GM12878 (cell line): ENCODE measurements around the gene AGBL4. TPM values are rescaled to one million over a fixed set of nuclear protein-coding genes. Genes with fewer than 3 reads are reported as not detected.

ENCODE experiments used
- ATAC-seq: fragments of 200-7000 bp; cut with Tn5 transposase; 3 replicates; pipeline ENCODE4 v1.9.1; 2020; ENCODE audit warnings: mild to moderate bottlenecking, moderate library complexity
- BruUV-seq: library from RNA; stranded (reverse); fragments of 400-500 nt; replicated peaks from 2 replicates; lab custom pipeline; 2021; lab: Mats Ljungman, UMichigan
- CTCF ChIA-PET: fragments of 300-600 bp; sonication (Branson Sonifier 250); formaldehyde crosslinking; extraction: SDS; loops from one replicate; lab custom pipeline; 2021; ENCODE audit warnings: inconsistent platforms; lab: Yijun Ruan, JAX
- POLR2A ChIA-PET: fragments of 350-600 bp; formaldehyde crosslinking; extraction: SDS; loops from one replicate; lab custom pipeline; 2021; ENCODE audit warnings: inconsistent platforms; lab: Charles Lee
- RAD21 ChIA-PET: fragments of 300-600 bp; sonication (Branson Sonifier 250); formaldehyde crosslinking; loops from one replicate; lab custom pipeline; 2023; ENCODE audit warnings: antibody characterized with exemption; ENCODE audit not compliant: unreplicated experiment; lab: Charles Lee
- SMC1A ChIA-PET: fragments of 300-600 bp; sonication (Branson Sonifier 250); formaldehyde crosslinking; loops from one replicate; lab custom pipeline; 2023; ENCODE audit not compliant: unreplicated experiment, uncharacterized antibody; lab: Charles Lee
- DNase-seq: peaks from one replicate; pipeline ENCODE4 v3.0.0-alpha.2; 2011; ENCODE audit warnings: low read depth, low spot score
- FAIRE-seq: peaks from 3 replicates; lab custom pipeline; 2011; peaks lifted over from hg19 to GRCh38; lab: Jason Lieb, UNC
- H2AFZ ChIP-seq: 2 replicates; pipeline ENCODE4 v1.6.0; 2011; ENCODE audit warnings: low read depth, low read length, control low read depth; ENCODE audit not compliant: control insufficient read depth
- H3K27ac ChIP-seq: 2 replicates; pipeline ENCODE4 v1.5.1; 2011; ENCODE audit warnings: control low read depth; ENCODE audit not compliant: control insufficient read depth, insufficient read depth
- H3K27me3 ChIP-seq, 2 experiments: replicated peaks in 1 of 2; 2 replicates each; pipeline versions ENCODE4 v1.6.0 to v1.6.1; 2011; ENCODE audit warnings: low read length in 1 of 2; ENCODE audit not compliant: control insufficient read depth in 2 of 2, insufficient read depth in 2 of 2
- H3K36me3 ChIP-seq, 2 experiments: 2 replicates each; pipeline ENCODE4 v1.5.1; 2011; ENCODE audit warnings: low read length in 1 of 2; ENCODE audit not compliant: control insufficient read depth in 2 of 2, insufficient read depth in 2 of 2
- H3K4me1 ChIP-seq: 2 replicates; pipeline ENCODE4 v1.6.1; 2011; ENCODE audit warnings: mild to moderate bottlenecking, low read length, moderate library complexity, mixed read lengths; ENCODE audit not compliant: control insufficient read depth, insufficient read depth
- H3K4me2 ChIP-seq: 2 replicates; pipeline ENCODE4 v1.6.0; 2011; ENCODE audit warnings: control low read depth; ENCODE audit not compliant: control insufficient read depth, insufficient read depth
- H3K4me3 ChIP-seq: fragments of 200-600 bp; sonication (generic); 2 replicates; pipeline ENCODE4 v1.5.1; 2016
- H3K79me2 ChIP-seq: 2 replicates; pipeline ENCODE4 v1.6.0; 2011; ENCODE audit warnings: low read length; ENCODE audit not compliant: control insufficient read depth, insufficient read depth
- H3K9ac ChIP-seq: 2 replicates; pipeline ENCODE4 v1.8.0; 2011; ENCODE audit warnings: low read length, control low read depth, mixed read lengths; ENCODE audit not compliant: control insufficient read depth, insufficient read depth
- H3K9me3 ChIP-seq: replicated peaks from 3 replicates; pipeline ENCODE4 v1.5.1; 2011; ENCODE audit warnings: mild to moderate bottlenecking, low read length; ENCODE audit not compliant: control insufficient read depth, insufficient read depth
- H4K20me1 ChIP-seq: 2 replicates; pipeline ENCODE4 v1.6.0; 2011; ENCODE audit not compliant: control insufficient read depth, insufficient read depth
- ASH2L ChIP-seq: fragments of 300-600, 200-600 bp; sonication (generic); IDR thresholded peaks from 2 replicates; pipeline ENCODE4 v1.6.1; 2017; ENCODE audit warnings: low read depth, mild to moderate bottlenecking, borderline replicate concordance
- BCL3 ChIP-seq: IDR thresholded peaks from 2 replicates; pipeline ENCODE4 v1.6.1; 2011; ENCODE audit warnings: borderline replicate concordance, low read depth, mild to moderate bottlenecking, moderate library complexity, low read length; ENCODE audit not compliant: insufficient read depth, poor library complexity, severe bottlenecking
- BHLHE40 ChIP-seq, 2 experiments: fragments of 450-650 bp in 1 of 2; IDR thresholded peaks; 2 replicates each; pipeline ENCODE4 v1.6.1; 2011 to 2017; ENCODE audit warnings: low read depth in 2 of 2, borderline replicate concordance in 1 of 2, improper control_type of control experiment in 1 of 2, low read length in 1 of 2, mild to moderate bottlenecking in 1 of 2
- CEBPB ChIP-seq, 2 experiments: fragments of 150-350 bp in 1 of 2; IDR thresholded peaks; 2 replicates each; pipeline ENCODE4 v1.6.1; 2012 to 2014; ENCODE audit warnings: low read depth in 2 of 2, low read length in 2 of 2, borderline replicate concordance in 1 of 2, inconsistent platforms in 1 of 2
- EZH2 ChIP-seq: IDR thresholded peaks from 2 replicates; pipeline ENCODE4 v1.6.1; 2012; ENCODE audit warnings: low read depth, mild to moderate bottlenecking, control low read depth, inconsistent platforms, low read length, borderline replicate concordance; ENCODE audit not compliant: control insufficient read depth
- FOS ChIP-seq: IDR thresholded peaks from 3 replicates; pipeline ENCODE4 v1.6.1; 2011; ENCODE audit warnings: borderline replicate concordance; ENCODE audit not compliant: insufficient read length; ENCODE audit errors: extremely low read depth
- FOXK2 ChIP-seq: fragments of 450-650 bp; IDR thresholded peaks from 2 replicates; pipeline ENCODE4 v1.6.1; 2017; ENCODE audit warnings: mild to moderate bottlenecking, moderate library complexity
- IRF5 ChIP-seq: fragments of 450-650 bp; IDR thresholded peaks from 2 replicates; pipeline ENCODE4 v1.6.1; 2017; ENCODE audit warnings: borderline replicate concordance
- NR2C2 ChIP-seq: IDR thresholded peaks from 2 replicates; pipeline ENCODE4 v1.6.1; 2011; ENCODE audit warnings: borderline replicate concordance, low read depth; ENCODE audit not compliant: control insufficient read depth, insufficient read length
- PKNOX1 ChIP-seq: fragments of 450-650 bp; IDR thresholded peaks from 2 replicates; pipeline ENCODE4 v1.6.1; 2016; ENCODE audit warnings: mild to moderate bottlenecking
- SMAD1 ChIP-seq: fragments of 450-650 bp; IDR thresholded peaks from 2 replicates; pipeline ENCODE4 v1.6.1; 2018; ENCODE audit warnings: mild to moderate bottlenecking, low read depth; ENCODE audit not compliant: partially characterized antibody
- SP1 ChIP-seq: IDR thresholded peaks from one replicate; pipeline ENCODE4 v1.6.1; 2011; ENCODE audit warnings: low read depth, low read length
- SPI1 ChIP-seq: IDR thresholded peaks from 2 replicates; pipeline ENCODE4 v1.6.1; 2011; ENCODE audit warnings: low read depth, mild to moderate bottlenecking, low read length, moderate library complexity, borderline replicate concordance; ENCODE audit not compliant: insufficient read depth
- SUZ12 ChIP-seq: fragments of 200-600 bp; sonication (generic); IDR thresholded peaks from one replicate; pipeline ENCODE4 v1.6.1; 2018; ENCODE audit warnings: antibody characterized with exemption, mild to moderate bottlenecking; ENCODE audit not compliant: unreplicated experiment
- ZZZ3 ChIP-seq: IDR thresholded peaks from 2 replicates; pipeline ENCODE4 v1.6.1; 2011; ENCODE audit warnings: low read depth; ENCODE audit not compliant: control insufficient read depth, insufficient read length
- WGBS: methylation state at CpG from one replicate; pipeline ENCODE4 v1.1.6; 2016; ENCODE audit warnings: low lambda C conversion rate; ENCODE audit not compliant: insufficient replicate concordance, insufficient coverage; ENCODE audit errors: missing lambda C conversion rate; 5-methylcytosine and 5-hydroxymethylcytosine counted together
- in situ Hi-C: fragments of 300-500 bp; cut with MboI; formaldehyde crosslinking; loops from 9 replicates; pipeline ENCODE4 v1.14.3; 2018; ENCODE audit warnings: mixed read lengths
- intact Hi-C: fragments of 100-400 bp; cut with micrococcal nuclease; formaldehyde crosslinking; loops from one replicate; pipeline ENCODE4 v1.14.2; 2022; ENCODE audit not compliant: unreplicated experiment
- polyA plus RNA-seq, 11 experiments: library from polyadenylated mRNA; depleted of rRNA in 4 of 11; unstranded in 6 of 11; stranded (reverse) in 5 of 11; fragments of >200 nt; fragmentation: Nextera tagmentation in 4 of 11; fragmentation: Illumina TruSeq in 1 of 11; extraction: Ambion mirVana in 4 of 11; extraction: Trizol in 1 of 11; gene quantifications; 1 replicate in 1 of 11; 2 replicates in 10 of 11; pipeline versions ENCODE4 v1.2.1 to v1.2.3, GENCODE V29; 2011 to 2016; ENCODE audit warnings: inconsistent platforms in 2 of 11, missing spikeins in 2 of 11, low read depth in 1 of 11
- total RNA-seq, 4 experiments: library from RNA; depleted of rRNA in 3 of 4; stranded (reverse); fragments of >200 nt in 3 of 4; fragmentation: Illumina TruSeq in 1 of 4; extraction: Trizol in 1 of 4; gene quantifications; 2 replicates each; pipeline versions ENCODE4 v1.2.1 to v1.2.3, GENCODE V29; 2013 to 2021
- TF ChIP-seq, protein P1 (sequence below): fragments of 150-350 bp; IDR thresholded peaks from 2 replicates; pipeline ENCODE4 v1.6.1; 2016; ENCODE audit warnings: low read depth, low read length

Gene AGBL4
- total and polyA plus RNA-seq, 10 of the 15 experiments (the other 5 are each of a cell fraction or from before 2014, with no cell fraction given), result 0.31 TPM; not detected in 9

GRCh38 chr1:48765335-48765734 lies 1258.4 kb downstream of the AGBL4 start:
- Histone ChIP-seq H3K4me3 (no peak overlapping the region), H3K9ac (no peak overlapping the region), H3K36me3 (no peaks in the 10 kb centered on the region), H3K27me3 (no peaks in the 10 kb centered on the region), H3K4me2 (no peak overlapping the region), H3K4me1 (no peaks in the 10 kb centered on the region), H2AFZ (no peak overlapping the region), H3K79me2 (no peaks in the 10 kb centered on the region), H3K27ac (no peak overlapping the region), H3K9me3 (no peaks in the 10 kb centered on the region), H4K20me1 (no peaks in the 10 kb centered on the region)
- WGBS, result 46% methylated on average over 1 of the region's 1 CpG
- no TSS peak for BruUV-seq
- intact Hi-C loops (no loop called here), in situ Hi-C loops (no loop called here)
- DNase-seq, result no peak
- FAIRE-seq, result no peak
- ChIA-PET RAD21 (no interaction called here), POLR2A (no interaction called here), CTCF (interaction anchor here (1.0 kb wide), 1 partner anchor 52 kb away, joined by 5 read pairs; no protein-coding TSS in a partner anchor), SMC1A (no interaction called here)
- ATAC-seq, result no peak
- TF ChIP-seq NR2C2, result no peak
- TF ChIP-seq BHLHE40 (IDR thresholded peaks at IDR 0.05; ENCODE audit: borderline replicate concordance in 1 of 2, low read depth in 2 of 2, low read length in 1 of 2), result no peak
- TF ChIP-seq, protein P1, sequence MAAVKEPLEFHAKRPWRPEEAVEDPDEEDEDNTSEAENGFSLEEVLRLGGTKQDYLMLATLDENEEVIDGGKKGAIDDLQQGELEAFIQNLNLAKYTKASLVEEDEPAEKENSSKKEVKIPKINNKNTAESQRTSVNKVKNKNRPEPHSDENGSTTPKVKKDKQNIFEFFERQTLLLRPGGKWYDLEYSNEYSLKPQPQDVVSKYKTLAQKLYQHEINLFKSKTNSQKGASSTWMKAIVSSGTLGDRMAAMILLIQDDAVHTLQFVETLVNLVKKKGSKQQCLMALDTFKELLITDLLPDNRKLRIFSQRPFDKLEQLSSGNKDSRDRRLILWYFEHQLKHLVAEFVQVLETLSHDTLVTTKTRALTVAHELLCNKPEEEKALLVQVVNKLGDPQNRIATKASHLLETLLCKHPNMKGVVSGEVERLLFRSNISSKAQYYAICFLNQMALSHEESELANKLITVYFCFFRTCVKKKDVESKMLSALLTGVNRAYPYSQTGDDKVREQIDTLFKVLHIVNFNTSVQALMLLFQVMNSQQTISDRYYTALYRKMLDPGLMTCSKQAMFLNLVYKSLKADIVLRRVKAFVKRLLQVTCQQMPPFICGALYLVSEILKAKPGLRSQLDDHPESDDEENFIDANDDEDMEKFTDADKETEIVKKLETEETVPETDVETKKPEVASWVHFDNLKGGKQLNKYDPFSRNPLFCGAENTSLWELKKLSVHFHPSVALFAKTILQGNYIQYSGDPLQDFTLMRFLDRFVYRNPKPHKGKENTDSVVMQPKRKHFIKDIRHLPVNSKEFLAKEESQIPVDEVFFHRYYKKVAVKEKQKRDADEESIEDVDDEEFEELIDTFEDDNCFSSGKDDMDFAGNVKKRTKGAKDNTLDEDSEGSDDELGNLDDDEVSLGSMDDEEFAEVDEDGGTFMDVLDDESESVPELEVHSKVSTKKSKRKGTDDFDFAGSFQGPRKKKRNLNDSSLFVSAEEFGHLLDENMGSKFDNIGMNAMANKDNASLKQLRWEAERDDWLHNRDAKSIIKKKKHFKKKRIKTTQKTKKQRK, result no peak
- TF ChIP-seq EZH2, result no peak
- no peak for TF ChIP-seq SPI1
- TF ChIP-seq BCL3, result no peak
- TF ChIP-seq SMAD1, result no peak
- TF ChIP-seq SP1, result no peak
- TF ChIP-seq FOS, result no peak
- no peak for TF ChIP-seq ASH2L
- TF ChIP-seq FOXK2, result no peak
- TF ChIP-seq IRF5, result no peak
- no peak for TF ChIP-seq CEBPB (IDR thresholded peaks at IDR 0.05; ENCODE audit: borderline replicate concordance in 1 of 2, low read depth in 2 of 2, low read length in 2 of 2)
- TF ChIP-seq SUZ12, result no peak
- TF ChIP-seq ZZZ3, result no peak
- no peak for TF ChIP-seq PKNOX1
